NCI-H1930 (cell line): Measurements from ENCODE around the gene ATP8B1.
"Not testable (repeated sequence)": the region's sequence is repeated elsewhere in the genome, so short reads cannot be mapped to it uniquely, and the experiment has no call there.

Experiments used
- DNase-seq, 2 experiments: peaks; one replicate each; lab custom pipeline; 2025; lab: John Stamatoyannopoulos, UW

The ATP8B1 gene

GRCh38 chr18:57719211-57719935 is 83.7 kb downstream of the ATP8B1 start:
- not testable (repeated sequence) for DNase-seq

GRCh38 chr18:57716549-57716948 is 86.6 kb downstream of the ATP8B1 start:
- DNase-seq: no peak

GRCh38 chr18:57715671-57716070 is 87.4 kb downstream of the ATP8B1 start:
- DNase-seq: no peak

- DNase-seq: no peak
These were observed 88.0 kb downstream of the ATP8B1 start for GRCh38 chr18:57715073-57715472.

GRCh38 chr18:57710226-57710625 is 92.9 kb downstream of the ATP8B1 start:
- no peak for DNase-seq

GRCh38 chr18:57709335-57709734 is 93.8 kb downstream of the ATP8B1 start:
- DNase-seq: no peak

GRCh38 chr18:57708288-57708687 is 94.8 kb downstream of the ATP8B1 start:
- no peak for DNase-seq

GRCh38 chr18:57705832-57706595 is 97.1 kb downstream of the ATP8B1 start:
- DNase-seq: peak; percentile 35 to 64

GRCh38 chr18:57705011-57705410 is 98.1 kb downstream of the ATP8B1 start:
- no peak for DNase-seq

- no peak for DNase-seq
These were observed 104.4 kb downstream of the ATP8B1 start for GRCh38 chr18:57698571-57699276.

- no peak for DNase-seq
These were observed 105.7 kb downstream of the ATP8B1 start for GRCh38 chr18:57697426-57697825.

- no peak for DNase-seq
These were observed 106.8 kb downstream of the ATP8B1 start for GRCh38 chr18:57696271-57696670.

GRCh38 chr18:57691363-57691762 is 111.8 kb downstream of the ATP8B1 start:
- no peak for DNase-seq

- no peak for DNase-seq
These were observed 115.1 kb downstream of the ATP8B1 start for GRCh38 chr18:57687970-57688369.

- DNase-seq: no peak
These were observed 119.6 kb downstream of the ATP8B1 start for GRCh38 chr18:57683470-57683869.

GRCh38 chr18:57677262-57678211 is 125.6 kb downstream of the ATP8B1 start:
- no peak for DNase-seq

- no peak for DNase-seq
These were observed 128.2 kb downstream of the ATP8B1 start for GRCh38 chr18:57674891-57675290.

- no peak for DNase-seq
These were observed 133.1 kb downstream of the ATP8B1 start for GRCh38 chr18:57670046-57670445.

GRCh38 chr18:57668021-57668420 is 135.1 kb downstream of the ATP8B1 start:
- DNase-seq: no peak

GRCh38 chr18:57666818-57667497 is 136.2 kb downstream of the ATP8B1 start:
- no peak for DNase-seq

GRCh38 chr18:57664568-57665165 is 138.4 kb downstream of the ATP8B1 start:
- DNase-seq: no peak
